ENCODE results near the gene OSTF1.

GRCh38 chr9:75089373-75089766 is 1.1 kb downstream of the OSTF1 start:
- TF ChIP-seq CTCF (IDR thresholded peaks at IDR 0.05) (no peak), POLR2A (IDR thresholded peaks at IDR 0.05) (no peak), POLR2AphosphoS5 (IDR thresholded peaks at IDR 0.05) (no peak), EP300 (IDR thresholded peaks at IDR 0.05) (no peak)

Data from sigmoid colon (tissue), 4 donors.